Non-pigmented ciliary epithelial cell (primary cell): ENCODE measurements around the gene NR2F1.
A peak's percentile ranks its signal among the peaks of the same experiment; 100 is the strongest.
"Not testable (repeated sequence)": the region's sequence is repeated elsewhere in the genome, so short reads cannot be mapped to it uniquely, and the experiment has no call there.

ENCODE experiments used
- DNase-seq: peaks from one replicate; pipeline ENCODE4 v3.0.0-alpha.2; 2010; ENCODE audit warnings: low read depth

Gene NR2F1

GRCh38 chr5:93582677-93583438, at the start of gene NR2F1:
TSS of gene NR2F1 (plus strand) at chr5:93583222. CDS start at chr5:93585024, 1,802 bp downstream.
- DNase-seq, result peak; percentile 97

GRCh38 chr5:93545872-93546271, 37.1 kb upstream of the NR2F1 start:
- DNase-seq, result no peak

- not testable (repeated sequence) for DNase-seq
Measured at GRCh38 chr5:93549594-93549993, 33.4 kb upstream of the NR2F1 start.

DNA sequence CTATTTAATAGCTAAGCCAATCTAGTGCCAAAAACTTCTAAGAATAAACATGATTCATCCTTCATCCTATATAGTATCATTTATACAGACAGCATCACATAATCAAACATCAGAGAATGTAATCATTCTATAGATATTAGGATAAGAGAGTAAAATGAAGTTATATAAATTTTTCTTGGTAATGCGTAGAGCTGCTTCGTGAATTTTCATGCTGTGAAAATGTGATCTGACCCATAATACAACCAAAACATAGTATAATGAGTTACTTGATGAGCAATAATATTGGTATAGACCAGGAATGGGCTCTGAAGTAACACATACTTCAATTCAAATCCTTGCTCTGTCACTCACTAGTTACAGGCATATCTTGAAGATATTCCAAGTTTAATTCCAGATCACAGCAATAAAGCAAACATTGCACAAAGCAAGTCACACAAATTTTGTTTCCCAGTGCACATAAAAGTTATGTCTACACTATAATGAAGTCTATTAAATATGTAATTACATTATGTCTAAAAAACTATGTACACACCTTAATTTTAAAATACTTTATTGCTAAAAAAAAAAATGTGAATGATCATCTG, 25.9 kb upstream of the NR2F1 start:
- no peak for DNase-seq

- no peak for DNase-seq
Measured at GRCh38 chr5:93566091-93566490, 16.9 kb upstream of the NR2F1 start.

- DNase-seq, result no peak
Measured at GRCh38 chr5:93567424-93567823, 15.6 kb upstream of the NR2F1 start.

DNA sequence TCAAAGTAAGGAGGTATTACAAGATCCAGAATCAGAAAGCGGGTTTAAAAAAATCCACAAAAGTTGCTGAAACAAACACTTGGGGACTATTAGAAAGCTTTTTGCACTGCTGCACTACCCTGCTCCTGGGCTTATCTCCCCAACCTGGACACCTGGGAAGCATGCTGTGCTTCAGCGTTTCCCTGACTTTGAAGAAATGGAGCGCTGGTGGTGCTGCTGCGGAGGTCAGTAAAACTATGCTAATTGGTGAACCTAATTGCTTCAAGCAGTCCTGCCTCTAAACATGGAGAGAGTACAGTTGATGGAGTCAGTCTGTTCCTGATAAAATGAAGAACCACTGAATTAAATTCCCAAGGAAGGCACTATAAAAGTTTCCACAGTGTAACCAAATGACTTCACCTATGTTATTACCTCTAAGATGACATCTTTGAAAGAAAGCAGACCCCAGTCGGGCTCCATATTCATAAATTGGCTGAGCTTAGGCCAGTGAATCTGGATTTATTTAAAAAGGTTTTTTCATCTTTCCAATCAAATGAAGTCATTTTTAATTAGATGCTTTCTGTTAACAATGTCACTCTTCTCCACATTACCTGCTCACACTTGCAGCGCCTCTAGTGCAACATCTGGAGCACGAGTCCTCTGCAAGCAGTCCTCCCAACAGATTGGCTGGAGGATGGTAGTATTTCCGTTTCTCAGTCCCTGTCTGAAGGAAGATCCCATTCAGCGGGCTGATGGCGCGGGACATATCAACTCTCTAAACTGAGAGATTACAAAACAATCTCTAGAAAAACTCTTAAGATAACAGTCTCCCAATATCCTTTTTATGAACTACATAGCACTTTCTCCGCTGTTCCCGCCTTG, 13.5 kb upstream of the NR2F1 start:
- DNase-seq, result no peak

DNA sequence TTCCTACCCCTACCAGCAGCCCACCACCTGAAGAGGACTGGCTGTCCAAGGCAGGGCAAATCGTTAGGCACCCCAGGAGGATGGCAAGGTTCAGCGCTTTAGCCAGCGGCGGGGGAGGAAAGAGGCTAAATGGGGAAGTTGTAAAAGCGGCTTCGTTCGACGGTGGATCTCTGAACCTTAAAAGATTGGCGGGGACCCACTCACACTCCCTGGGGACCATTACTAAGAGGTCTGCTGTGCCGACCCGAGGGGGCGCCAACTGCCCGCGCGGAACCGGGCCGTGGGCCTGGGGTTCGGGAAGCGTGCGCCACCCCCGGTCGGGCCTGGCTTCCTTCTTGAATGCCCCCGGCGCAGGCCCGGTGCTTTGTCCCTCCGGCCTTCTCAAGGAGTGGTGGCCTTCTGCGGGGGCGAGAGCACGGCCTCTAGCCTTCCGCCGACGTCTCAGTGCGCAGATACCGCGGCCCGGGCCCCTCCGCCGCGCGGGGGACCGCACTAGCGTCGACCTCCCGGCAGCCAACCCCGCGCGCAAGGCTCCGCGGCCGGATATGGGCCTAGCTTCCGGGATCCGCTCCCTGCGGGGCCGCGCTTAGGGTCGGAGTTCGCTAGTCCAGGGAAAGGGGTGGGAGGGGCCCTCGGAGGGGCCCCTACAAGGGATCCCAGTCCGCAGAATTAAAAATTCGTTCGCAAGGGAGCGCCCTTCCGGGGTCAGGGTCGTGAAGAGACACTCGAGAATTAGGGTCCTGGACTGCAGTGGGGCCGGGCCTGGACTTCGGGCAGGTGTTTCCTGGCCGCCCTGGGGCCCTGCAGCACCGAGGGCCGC, 12.5 kb upstream of the NR2F1 start:
- no peak for DNase-seq

- DNase-seq, result no peak
Measured at GRCh38 chr5:93571114-93571949, 11.7 kb upstream of the NR2F1 start.

DNA sequence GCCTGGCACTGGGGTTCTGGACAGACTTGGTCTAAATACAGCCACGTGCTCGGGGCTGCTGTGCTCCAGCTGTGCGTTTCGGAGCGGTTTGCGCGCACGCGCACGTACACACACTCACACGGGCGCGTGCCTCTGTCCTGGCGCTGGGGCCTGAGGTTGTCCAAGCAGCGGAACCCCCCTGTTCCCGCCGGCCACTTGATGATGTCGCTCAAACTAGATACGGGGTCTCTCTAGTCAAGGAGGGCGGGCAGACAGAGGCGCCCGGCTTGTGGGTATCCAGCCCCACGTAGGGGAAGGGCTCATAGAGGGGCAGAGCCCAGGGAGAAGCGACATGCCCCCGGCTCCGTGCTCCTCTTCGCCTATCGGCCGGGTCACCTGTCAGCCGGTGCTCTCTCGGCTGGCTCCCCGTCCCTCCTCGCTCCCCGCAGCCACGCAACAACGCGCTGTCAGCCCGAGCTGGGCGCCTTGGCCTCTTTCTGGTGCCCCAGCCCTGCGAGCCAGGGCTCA, 10.9 kb upstream of the NR2F1 start:
- DNase-seq, result no peak

- no peak for DNase-seq
Measured at GRCh38 chr5:93572608-93573353, 10.2 kb upstream of the NR2F1 start.

GRCh38 chr5:93573354-93574351, 9.4 kb upstream of the NR2F1 start:
- no peak for DNase-seq

- no peak for DNase-seq
Measured at GRCh38 chr5:93574491-93575305, 8.3 kb upstream of the NR2F1 start.

- no peak for DNase-seq
Measured at GRCh38 chr5:93575461-93576414, 7.3 kb upstream of the NR2F1 start.

DNA sequence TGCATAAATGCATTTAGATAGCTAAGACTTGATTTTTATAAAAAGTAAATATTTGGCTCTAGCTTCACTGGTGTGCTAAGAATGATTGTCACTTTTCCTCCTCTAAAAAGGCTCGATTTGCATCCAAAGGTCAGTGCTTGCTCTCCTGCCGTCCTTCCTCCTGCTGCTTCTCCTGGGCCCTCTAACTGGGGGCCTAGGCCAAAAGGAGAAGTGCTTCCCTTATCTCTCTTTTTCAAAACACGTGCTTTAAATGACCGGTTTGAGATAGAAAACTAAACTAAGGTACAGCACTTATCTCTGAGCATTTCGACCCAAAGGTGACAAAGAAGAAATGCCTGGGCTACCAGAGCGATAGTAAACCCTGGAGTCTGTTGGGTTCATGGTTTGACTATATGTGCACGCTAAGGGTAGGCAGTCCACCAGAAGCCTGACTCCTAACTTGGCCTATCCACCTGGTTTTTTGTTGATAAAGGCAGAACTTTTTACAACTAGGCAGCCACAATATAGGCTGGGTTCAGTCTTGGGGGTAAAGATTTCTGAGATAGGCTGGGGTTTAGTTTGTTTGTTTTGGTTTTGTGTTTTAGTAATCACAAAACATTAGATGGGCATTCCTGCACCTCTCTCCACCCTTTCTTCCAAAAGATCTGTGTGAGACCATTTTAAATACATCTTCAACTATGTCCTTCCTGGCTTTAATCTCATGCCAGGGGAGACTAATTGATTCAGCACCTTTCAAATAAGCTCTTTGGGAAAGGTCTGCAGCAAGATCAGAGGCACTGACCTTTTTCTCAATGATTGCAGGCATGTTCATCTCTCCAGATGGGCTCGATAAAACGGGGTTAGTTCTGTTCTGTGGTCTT, 5.8 kb upstream of the NR2F1 start:
- DNase-seq, result no peak
